GM13977 (cell line): ENCODE results near the gene GALNTL6.

ENCODE experiments used
- DNase-seq: peaks from one replicate; pipeline ENCODE4 v3.0.0; 2012; ENCODE audit warnings: low spot score
- in situ Hi-C: fragments of 300-500 bp; cut with MboI; formaldehyde crosslinking; loops from one replicate; pipeline ENCODE4 v1.12.0; 2022; ENCODE audit warnings: low sequenced_read_pairs, low pct_unique_long_range_greater_than_20kb, mixed read lengths, inconsistent platforms; ENCODE audit not compliant: unreplicated experiment
- TF ChIP-seq, protein P1 (sequence below): IDR thresholded peaks from 2 replicates; pipeline ENCODE4 v1.5.1; 2012; ENCODE audit warnings: mild to moderate bottlenecking, control low read depth; ENCODE audit not compliant: insufficient read depth; ENCODE audit errors: extremely low read depth, missing control alignments

Gene GALNTL6

DNA sequence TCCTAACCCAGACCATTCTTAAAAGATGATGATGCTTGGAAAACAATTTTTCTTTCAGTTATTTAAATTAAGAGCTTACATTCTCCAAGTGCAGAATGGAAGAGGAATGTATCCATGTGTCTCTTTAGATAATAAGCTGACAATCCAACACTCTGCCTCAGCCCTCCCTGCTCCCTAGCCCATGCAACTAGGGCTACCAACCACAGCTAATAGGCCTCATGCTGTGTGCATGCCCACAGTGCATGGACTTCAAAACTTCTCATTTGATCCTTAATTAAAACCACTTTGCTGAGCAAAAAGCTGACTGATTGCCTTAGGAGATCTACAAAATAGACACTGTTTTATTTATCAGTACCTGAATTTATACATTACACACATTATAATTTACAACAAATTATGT, 473.9 kb downstream of the GALNTL6 start:
- TF ChIP-seq, protein P1, sequence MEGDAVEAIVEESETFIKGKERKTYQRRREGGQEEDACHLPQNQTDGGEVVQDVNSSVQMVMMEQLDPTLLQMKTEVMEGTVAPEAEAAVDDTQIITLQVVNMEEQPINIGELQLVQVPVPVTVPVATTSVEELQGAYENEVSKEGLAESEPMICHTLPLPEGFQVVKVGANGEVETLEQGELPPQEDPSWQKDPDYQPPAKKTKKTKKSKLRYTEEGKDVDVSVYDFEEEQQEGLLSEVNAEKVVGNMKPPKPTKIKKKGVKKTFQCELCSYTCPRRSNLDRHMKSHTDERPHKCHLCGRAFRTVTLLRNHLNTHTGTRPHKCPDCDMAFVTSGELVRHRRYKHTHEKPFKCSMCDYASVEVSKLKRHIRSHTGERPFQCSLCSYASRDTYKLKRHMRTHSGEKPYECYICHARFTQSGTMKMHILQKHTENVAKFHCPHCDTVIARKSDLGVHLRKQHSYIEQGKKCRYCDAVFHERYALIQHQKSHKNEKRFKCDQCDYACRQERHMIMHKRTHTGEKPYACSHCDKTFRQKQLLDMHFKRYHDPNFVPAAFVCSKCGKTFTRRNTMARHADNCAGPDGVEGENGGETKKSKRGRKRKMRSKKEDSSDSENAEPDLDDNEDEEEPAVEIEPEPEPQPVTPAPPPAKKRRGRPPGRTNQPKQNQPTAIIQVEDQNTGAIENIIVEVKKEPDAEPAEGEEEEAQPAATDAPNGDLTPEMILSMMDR = no peak
- in situ Hi-C loops = no loop called here
- DNase-seq = no peak

DNA sequence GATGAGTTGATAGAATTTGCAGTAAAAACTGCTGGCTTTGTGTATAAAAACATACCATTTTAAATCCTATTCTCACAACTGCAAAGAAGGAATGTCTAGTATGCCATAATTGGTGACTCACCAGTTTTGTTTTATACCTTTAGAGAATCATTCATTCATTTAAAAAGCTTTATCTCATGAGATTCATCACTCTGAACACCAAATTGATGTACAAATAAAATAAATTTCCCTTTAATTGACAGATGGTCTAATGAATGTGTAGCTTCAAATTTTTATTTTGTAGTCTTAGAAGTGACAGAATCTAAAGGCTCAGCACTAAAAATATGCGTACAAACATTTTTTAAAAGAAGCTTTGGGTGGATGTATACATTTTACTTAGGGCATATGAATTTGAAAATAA, 492.5 kb downstream of the GALNTL6 start:
- in situ Hi-C loops = no loop called here
- TF ChIP-seq, protein P1 = no peak
- no peak for DNase-seq

DNA sequence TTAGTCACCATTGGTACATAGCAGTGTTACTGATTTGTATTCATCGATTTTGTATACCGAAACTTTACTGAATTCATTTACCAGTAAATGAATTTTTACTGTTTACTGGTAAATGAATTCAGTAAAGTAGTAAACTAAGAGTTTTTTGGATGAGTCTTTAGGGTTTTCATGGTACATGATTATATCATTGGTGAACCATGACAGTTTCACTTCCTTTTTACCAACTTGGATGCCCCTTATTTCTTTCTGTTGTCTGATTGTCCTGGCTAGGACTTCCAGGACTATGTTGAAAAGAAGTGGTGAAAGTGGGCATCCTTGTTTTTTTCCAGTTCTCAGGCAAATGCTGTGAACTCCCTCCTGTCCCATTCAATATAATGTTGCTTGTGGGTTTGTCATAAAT, 494.9 kb downstream of the GALNTL6 start:
- no peak for DNase-seq
- TF ChIP-seq, protein P1 = no peak
- in situ Hi-C loops = no loop called here

DNA sequence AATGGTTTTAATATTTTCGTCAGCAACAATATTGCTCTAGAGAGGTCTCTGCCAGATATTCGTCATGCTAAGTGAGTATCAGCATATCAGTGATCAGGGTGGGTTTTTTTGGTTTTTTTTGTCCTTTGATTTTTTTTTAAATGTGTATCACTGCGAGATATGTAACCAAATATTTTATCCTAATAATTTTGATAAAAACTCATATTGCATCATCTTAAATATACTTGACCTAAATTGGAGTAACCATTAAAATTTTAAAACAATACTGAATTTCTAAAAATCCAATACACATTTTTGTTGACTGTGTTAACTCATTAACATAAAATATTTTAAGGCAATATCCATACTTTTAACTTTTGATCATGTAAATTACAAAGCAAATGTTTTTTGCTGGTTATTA, 498.5 kb downstream of the GALNTL6 start:
- TF ChIP-seq, protein P1 = no peak
- in situ Hi-C loops = no loop called here
- DNase-seq = no peak

DNA sequence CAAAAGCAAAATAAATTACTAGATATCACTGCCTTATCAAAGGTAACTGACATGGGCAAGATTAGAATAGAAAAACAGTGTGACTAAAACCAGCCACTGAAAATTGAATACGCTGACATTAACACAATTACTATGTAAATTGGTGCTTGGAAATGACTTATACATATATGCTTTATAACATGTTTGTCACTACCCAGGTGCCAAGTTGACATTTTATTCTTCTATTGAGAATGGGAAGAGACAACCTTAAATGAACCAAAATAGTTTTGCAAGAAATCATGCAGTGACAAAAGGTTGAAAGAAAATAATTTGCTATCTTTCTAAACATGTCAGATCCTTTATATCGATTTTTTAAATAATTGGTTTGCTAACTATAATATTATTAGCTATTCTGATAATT, 510.1 kb downstream of the GALNTL6 start:
- DNase-seq = no peak
- in situ Hi-C loops = no loop called here
- TF ChIP-seq, protein P1 = no peak

DNA sequence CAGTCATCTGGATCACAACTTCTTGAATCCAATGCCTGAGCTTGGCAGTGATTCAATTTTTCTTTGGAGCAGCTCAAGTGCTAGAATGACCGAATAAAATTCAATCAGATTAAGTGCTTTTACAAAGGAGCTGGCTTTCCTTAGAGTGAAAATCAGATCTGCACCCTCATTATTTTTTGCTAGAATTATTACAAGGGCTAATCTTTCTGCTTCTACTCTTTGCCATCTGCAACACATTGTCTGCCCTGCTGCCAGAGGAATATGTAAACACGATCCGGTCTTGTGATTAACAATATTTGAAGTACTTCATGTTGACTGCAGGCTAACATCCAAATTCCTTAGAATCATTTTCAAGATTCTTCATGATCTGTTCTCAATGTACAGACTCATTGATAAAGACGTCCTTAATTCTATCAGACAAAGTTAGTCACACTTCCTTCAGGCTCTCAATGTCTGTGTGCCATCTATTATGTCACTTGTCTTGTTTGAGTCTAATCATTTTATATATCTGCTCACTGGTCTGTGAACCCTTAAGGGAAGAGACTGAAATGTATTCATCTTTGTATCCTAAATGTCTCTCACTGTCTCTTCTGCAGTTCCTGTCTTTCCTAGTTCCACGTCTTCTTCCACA, 531.2 kb downstream of the GALNTL6 start:
- in situ Hi-C loops = no loop called here
- no peak for DNase-seq

More for the DNA sequence above, 531.2 kb downstream of the GALNTL6 start:
- TF ChIP-seq, protein P1 = no peak
